Thyroid gland (tissue), 4 donors: Measurements from ENCODE around the gene SELP. TPM values are rescaled to one million over a fixed set of nuclear protein-coding genes. Genes with fewer than 3 reads are reported as not detected.

Source experiments
- DNase-seq, 2 donors: peaks; one replicate each; pipeline ENCODE4 v3.0.0-alpha.2; 2019
- H3K27ac ChIP-seq, 3 donors: fragments of 200-600 bp; sonication (generic); 1 replicate in 2 of 3; 2 replicates in 1 of 3; pipeline ENCODE4 v1.5.1; 2016 to 2019; ENCODE audit warnings: mild to moderate bottlenecking in 1 of 3, moderate library complexity in 1 of 3
- H3K27me3 ChIP-seq: fragments of 200-600 bp; sonication (generic); one replicate; pipeline ENCODE4 v1.5.1; 2019
- H3K36me3 ChIP-seq, 2 donors: fragments of 200-600 bp; sonication (generic); one replicate each; pipeline ENCODE4 v1.5.1; 2016 to 2019
- H3K4me1 ChIP-seq, 2 donors: fragments of 200-600 bp; sonication (generic); one replicate each; pipeline ENCODE4 v1.5.1; 2017 to 2019
- H3K4me3 ChIP-seq, 3 donors: fragments of 200-600 bp; sonication (generic); replicated peaks in 1 of 3; 1 replicate in 2 of 3; 2 replicates in 1 of 3; pipeline ENCODE4 v1.5.1; 2016; ENCODE audit warnings: mild to moderate bottlenecking in 1 of 3
- H3K9me3 ChIP-seq: fragments of 200-600 bp; sonication (generic); one replicate; pipeline ENCODE4 v1.5.1; 2017
- CTCF ChIP-seq, 6 experiments: fragments of 200-600 bp in 3 of 6; fragments of 450-650 bp in 3 of 6; sonication (generic) in 3 of 6; IDR thresholded peaks; one replicate each; pipeline ENCODE4 v1.5.1; 2016 to 2019; ENCODE audit warnings: antibody characterized with exemption in 6 of 6, mild to moderate bottlenecking in 2 of 6, inconsistent platforms in 1 of 6, moderate library complexity in 1 of 6
- POLR2A ChIP-seq, 2 donors: fragments of 450-650 bp; IDR thresholded peaks; one replicate each; pipeline ENCODE4 v1.6.1; 2017; ENCODE audit warnings: antibody characterized with exemption in 2 of 2, mild to moderate bottlenecking in 2 of 2, moderate library complexity in 1 of 2
- WGBS, 2 donors: methylation state at CpG; one replicate each; pipeline ENCODE4 v1.1.5; 2017; 5-methylcytosine and 5-hydroxymethylcytosine counted together
- intact Hi-C: fragments of 100-400 bp; cut with DNase I; formaldehyde crosslinking; loops from one replicate; pipeline ENCODE4 v1.15.1; 2023
- total RNA-seq, 4 donors: library from RNA; depleted of rRNA; stranded (reverse); fragments of >200 nt; gene quantifications; one replicate each; pipeline ENCODE4 v1.2.3, GENCODE V29; 2016

Gene SELP
- total RNA-seq, 4 donors from 2014 or later, result 3.6 to 8.2 (median 5.4) TPM

- H3K27ac ChIP-seq, result no peak overlapping the region
- TF ChIP-seq CTCF (IDR thresholded peaks at IDR 0.05), result no peak
- no peak for TF ChIP-seq POLR2A (IDR thresholded peaks at IDR 0.05)
- H3K4me3 ChIP-seq, result no peak overlapping the region
- peaks cover 4 to 10% of the 10 kb centered on the region in 2 donors for H3K4me1 ChIP-seq
- no peaks in the 10 kb centered on the region for H3K9me3 ChIP-seq
- intact Hi-C loops, result no loop called here
- WGBS, 2 donors, result 79 to 81% methylated on average over 4 of the region's 4 CpGs
- no peaks in the 10 kb centered on the region for H3K27me3 ChIP-seq
- no peaks in the 10 kb centered on the region for H3K36me3 ChIP-seq
- DNase-seq, result no peak
Observed at GRCh38 chr1:169588785-169589485, 41.0 kb downstream of the SELP start.

GRCh38 chr1:169588112-169588511 lies 41.8 kb downstream of the SELP start:
- DNase-seq, result no peak
- intact Hi-C loops, result no loop called here
- no peaks in the 10 kb centered on the region for H3K9me3 ChIP-seq
- H3K27me3 ChIP-seq, result no peaks in the 10 kb centered on the region
- H3K27ac ChIP-seq, result no peak overlapping the region
- peaks cover 4 to 10% of the 10 kb centered on the region in 2 donors for H3K4me1 ChIP-seq
- H3K36me3 ChIP-seq, result no peaks in the 10 kb centered on the region
- H3K4me3 ChIP-seq, result no peak overlapping the region
- TF ChIP-seq CTCF (IDR thresholded peaks at IDR 0.05), result no peak
- TF ChIP-seq POLR2A (IDR thresholded peaks at IDR 0.05), result no peak
- WGBS, 2 donors, result 44 to 51% methylated on average over 1 of the region's 1 CpG

- no peaks in the 10 kb centered on the region for H3K9me3 ChIP-seq
- peak; percentile 75 to 81 for DNase-seq
- no peak for TF ChIP-seq POLR2A (IDR thresholded peaks at IDR 0.05)
- TF ChIP-seq CTCF (IDR thresholded peaks at IDR 0.05), result peak in 4 of 6 experiments; percentile 43 to 63 (median 53)
Observed at GRCh38 chr1:169586395-169587255, 43.3 kb downstream of the SELP start, which contains the start of gene F5. F5 (minus strand) TSS chr1:169586481; CDS start chr1:169586386, 95 bp downstream.

GRCh38 chr1:169586067-169586394 lies 43.9 kb downstream of the SELP start:
- intact Hi-C loops, result no loop called here

More at GRCh38 chr1:169586395-169587255, 43.3 kb downstream of the SELP start, which contains the start of gene F5:
- intact Hi-C loops, result no loop called here
- Histone ChIP-seq H3K4me1 (peaks cover 4 to 10% of the 10 kb centered on the region in 2 donors), H3K27ac (peak within 1 kb of the TSS in 1 of 3 donors; percentile 8), H3K27me3 (no peaks in the 10 kb centered on the region), H3K36me3 (no peaks in the 10 kb centered on the region), H3K4me3 (peak within 1 kb of the TSS in 1 of 3 donors; percentile 1)
- WGBS, 2 donors, result 24 to 25% methylated on average over 15 of the region's 15 CpGs

More at GRCh38 chr1:169586067-169586394, 43.9 kb downstream of the SELP start:
- no peaks in the 10 kb centered on the region for H3K36me3 ChIP-seq
- peaks cover 4 to 10% of the 10 kb centered on the region in 2 donors for H3K4me1 ChIP-seq
- DNase-seq, result no peak
- TF ChIP-seq CTCF (IDR thresholded peaks at IDR 0.05) (no peak), POLR2A (IDR thresholded peaks at IDR 0.05) (no peak)
- H3K9me3 ChIP-seq, result no peaks in the 10 kb centered on the region
- no peak overlapping the region for H3K27ac ChIP-seq
- peak overlapping the region in 1 of 3 donors; percentile 1 for H3K4me3 ChIP-seq
- 22 to 26% methylated on average over 4 to 5 of the region's 5 CpGs for WGBS, 2 donors
- H3K27me3 ChIP-seq, result no peaks in the 10 kb centered on the region
